Measurements from ENCODE around the gene LRRC4C.
"Not testable (repeated sequence)": the region's sequence is repeated elsewhere in the genome, so short reads cannot be mapped to it uniquely, and the experiment has no call there.

The LRRC4C gene

GRCh38 chr11:40230821-40231220 is 1228.6 kb downstream of the LRRC4C start:
- no peak for DNase-seq (ENCODE audit: low read depth)

- no peak for DNase-seq (ENCODE audit: low read depth)
Measured at GRCh38 chr11:40228662-40229061, 1230.8 kb downstream of the LRRC4C start.

GRCh38 chr11:40227730-40228129 is 1231.7 kb downstream of the LRRC4C start:
- DNase-seq (ENCODE audit: low read depth): no peak

- DNase-seq (ENCODE audit: low read depth): no peak
Measured at GRCh38 chr11:40226654-40227053, 1232.8 kb downstream of the LRRC4C start.

- no peak for DNase-seq (ENCODE audit: low read depth)
Measured at GRCh38 chr11:40223596-40224330, 1235.7 kb downstream of the LRRC4C start.

GRCh38 chr11:40219401-40219800 is 1240.1 kb downstream of the LRRC4C start:
- no peak for DNase-seq (ENCODE audit: low read depth)

- no peak for DNase-seq (ENCODE audit: low read depth)
Measured at GRCh38 chr11:40215556-40215955, 1243.9 kb downstream of the LRRC4C start.

- DNase-seq (ENCODE audit: low read depth): no peak
Measured at GRCh38 chr11:40207416-40207815, 1252.0 kb downstream of the LRRC4C start.

- no peak for DNase-seq (ENCODE audit: low read depth)
Measured at GRCh38 chr11:40204228-40204627, 1255.2 kb downstream of the LRRC4C start.

GRCh38 chr11:40203606-40204005 is 1255.8 kb downstream of the LRRC4C start:
- no peak for DNase-seq (ENCODE audit: low read depth)

- DNase-seq (ENCODE audit: low read depth): no peak
Measured at GRCh38 chr11:40202589-40203270, 1256.7 kb downstream of the LRRC4C start.

GRCh38 chr11:40192590-40192989 is 1266.9 kb downstream of the LRRC4C start:
- DNase-seq (ENCODE audit: low read depth): not testable (repeated sequence)

- no peak for DNase-seq (ENCODE audit: low read depth)
Measured at GRCh38 chr11:40190294-40190693, 1269.2 kb downstream of the LRRC4C start.

- DNase-seq (ENCODE audit: low read depth): no peak
Measured at GRCh38 chr11:40188848-40189247, 1270.6 kb downstream of the LRRC4C start.

GRCh38 chr11:40187295-40187694 is 1272.2 kb downstream of the LRRC4C start:
- DNase-seq (ENCODE audit: low read depth): no peak

- DNase-seq (ENCODE audit: low read depth): no peak
Measured at GRCh38 chr11:40186437-40187263, 1272.8 kb downstream of the LRRC4C start.

GRCh38 chr11:40185793-40186192 is 1273.7 kb downstream of the LRRC4C start:
- DNase-seq (ENCODE audit: low read depth): no peak

- no peak for DNase-seq (ENCODE audit: low read depth)
Measured at GRCh38 chr11:40183073-40184064, 1276.1 kb downstream of the LRRC4C start.

- no peak for DNase-seq (ENCODE audit: low read depth)
Measured at GRCh38 chr11:40179541-40179940, 1279.9 kb downstream of the LRRC4C start.

GRCh38 chr11:40178470-40178869 is 1281.0 kb downstream of the LRRC4C start:
- no peak for DNase-seq (ENCODE audit: low read depth)

- DNase-seq (ENCODE audit: low read depth): no peak
Measured at GRCh38 chr11:40175980-40176379, 1283.5 kb downstream of the LRRC4C start.

- no peak for DNase-seq (ENCODE audit: low read depth)
Measured at GRCh38 chr11:40170078-40170477, 1289.4 kb downstream of the LRRC4C start.
